H1 (cell line): ENCODE measurements around the gene ACAP1. TPM values are rescaled to one million over a fixed set of nuclear protein-coding genes. Genes with fewer than 3 reads are reported as not detected.

Experiments used
- CTCF ChIA-PET: fragments of 300-600 bp; sonication (Branson Sonifier 250); formaldehyde crosslinking; loops from one replicate; lab custom pipeline; 2021; ENCODE audit not compliant: partially characterized antibody; lab: Charles Lee
- POLR2A ChIA-PET: fragments of 300-600 bp; sonication (Branson Sonifier 250); formaldehyde crosslinking; loops from one replicate; lab custom pipeline; 2021; ENCODE audit warnings: inconsistent platforms; ENCODE audit not compliant: partially characterized antibody; lab: Charles Lee
- DNase-seq, 2 experiments: peaks; one replicate each; pipeline versions ENCODE4 v3.0.0 to v3.0.0-alpha.2; 2010 to 2022; ENCODE audit warnings: low spot score in 2 of 2, low read depth in 1 of 2, mixed read lengths in 1 of 2
- FAIRE-seq: peaks from 2 replicates; lab custom pipeline; 2011; peaks lifted over from hg19 to GRCh38; lab: Jason Lieb, UNC
- H2AFZ ChIP-seq: 2 replicates; pipeline ENCODE4 v1.8.1; 2012; ENCODE audit warnings: low read length, inconsistent platforms
- H2AK5ac ChIP-seq: 2 replicates; pipeline ENCODE4 v1.6.1; 2013; ENCODE audit warnings: low read depth, low read length
- H2BK120ac ChIP-seq: replicated peaks from 2 replicates; pipeline ENCODE3; 2013; ENCODE audit warnings: low read depth, low read length, inconsistent platforms
- H2BK12ac ChIP-seq: 2 replicates; pipeline ENCODE4 v1.6.1; 2013; ENCODE audit warnings: low read depth, low read length
- H2BK15ac ChIP-seq: 2 replicates; pipeline ENCODE4 v1.6.1; 2013; ENCODE audit warnings: low read length
- H2BK20ac ChIP-seq: 2 replicates; pipeline ENCODE4 v1.6.1; 2013; ENCODE audit warnings: low read length
- H2BK5ac ChIP-seq: 2 replicates; pipeline ENCODE4 v1.6.1; 2013; ENCODE audit warnings: low read depth, low read length
- H3K14ac ChIP-seq: 2 replicates; pipeline ENCODE4 v1.6.1; 2013; ENCODE audit warnings: inconsistent platforms; ENCODE audit not compliant: insufficient read length
- H3K18ac ChIP-seq: 2 replicates; pipeline ENCODE4 v1.6.1; 2013; ENCODE audit warnings: low read length; ENCODE audit errors: extremely low read depth
- H3K23ac ChIP-seq: 2 replicates; pipeline ENCODE4 v1.6.1; 2013; ENCODE audit warnings: inconsistent platforms; ENCODE audit not compliant: insufficient read length
- H3K23me2 ChIP-seq: 2 replicates; pipeline ENCODE4 v1.6.1; 2013; ENCODE audit warnings: low read depth, low read length
- H3K27ac ChIP-seq: 2 replicates; pipeline ENCODE4 v1.6.1; 2011; ENCODE audit warnings: low read depth, low read length, inconsistent platforms
- H3K27me3 ChIP-seq, 4 experiments: replicated peaks in 1 of 4; 1 replicate in 1 of 4; 2 replicates in 3 of 4; pipeline versions ENCODE4 v1.6.1 to v1.8.1; 2011 to 2013; ENCODE audit warnings: low read length in 3 of 4, mild to moderate bottlenecking in 3 of 4, inconsistent platforms in 2 of 4, mixed read lengths in 2 of 4, moderate library complexity in 1 of 4; ENCODE audit not compliant: control insufficient read depth in 3 of 4, insufficient read depth in 3 of 4; ENCODE audit errors: extremely low read depth in 1 of 4
- H3K36me3 ChIP-seq, 4 experiments: 2 replicates each; pipeline versions ENCODE4 v1.6.1 to v1.8.1; 2011 to 2013; ENCODE audit warnings: mild to moderate bottlenecking in 4 of 4, low read length in 3 of 4, moderate library complexity in 2 of 4, control low read depth in 1 of 4, inconsistent platforms in 1 of 4; ENCODE audit not compliant: insufficient read depth in 4 of 4, control insufficient read depth in 2 of 4
- H3K4ac ChIP-seq: replicated peaks from 2 replicates; pipeline ENCODE3; 2013; ENCODE audit warnings: low read length, low read depth, mixed read lengths, inconsistent platforms; ENCODE audit not compliant: insufficient read length
- H3K4me1 ChIP-seq, 4 experiments: replicated peaks in 1 of 4; 1 replicate in 1 of 4; 2 replicates in 3 of 4; pipeline versions ENCODE4 v1.6.1 to v1.8.1; 2011 to 2013; ENCODE audit warnings: low read length in 3 of 4, inconsistent platforms in 2 of 4, mixed read lengths in 1 of 4; ENCODE audit not compliant: insufficient read depth in 4 of 4, control insufficient read depth in 3 of 4
- H3K4me2 ChIP-seq, 2 experiments: 2 replicates each; pipeline versions ENCODE4 v1.6.1 to v1.8.1; 2011 to 2013; ENCODE audit warnings: low read depth in 2 of 2, low read length in 2 of 2, control low read depth in 1 of 2, inconsistent platforms in 1 of 2, mild to moderate bottlenecking in 1 of 2; ENCODE audit not compliant: insufficient read depth in 1 of 2
- H3K4me3 ChIP-seq, 4 experiments: fragments of 200-600, 300-600 bp in 1 of 4; sonication (generic), shearing (Covaris generic), sonication (Bioruptor Twin) in 1 of 4; 2 replicates each; pipeline versions ENCODE4 v1.5.1 to v1.8.1; 2011 to 2016; ENCODE audit warnings: low read length in 4 of 4, low read depth in 3 of 4, control low read depth in 2 of 4, inconsistent platforms in 2 of 4, mild to moderate bottlenecking in 2 of 4, mixed read lengths in 1 of 4, moderate library complexity in 1 of 4; ENCODE audit not compliant: insufficient read depth in 2 of 4; ENCODE audit errors: extremely low read depth in 1 of 4
- H3K56ac ChIP-seq: replicated peaks from 2 replicates; pipeline ENCODE3; 2013; ENCODE audit warnings: low read depth, mild to moderate bottlenecking, mixed read lengths, low read length, inconsistent platforms; ENCODE audit not compliant: insufficient read length
- H3K79me1 ChIP-seq: 2 replicates; pipeline ENCODE4 v1.6.1; 2013; ENCODE audit warnings: low read depth, low read length, control low read depth
- H3K79me2 ChIP-seq, 2 experiments: 2 replicates each; pipeline versions ENCODE4 v1.6.1 to v1.8.1; 2012 to 2013; ENCODE audit warnings: low read length in 2 of 2, mild to moderate bottlenecking in 2 of 2, inconsistent platforms in 1 of 2; ENCODE audit not compliant: insufficient read depth in 2 of 2, control insufficient read depth in 1 of 2
- H3K9ac ChIP-seq, 4 experiments: replicated peaks in 1 of 4; 1 replicate in 1 of 4; 2 replicates in 3 of 4; pipeline versions ENCODE4 v1.6.1 to v1.8.1; 2011 to 2013; ENCODE audit warnings: low read depth in 3 of 4, low read length in 3 of 4, control low read depth in 2 of 4, mild to moderate bottlenecking in 2 of 4, moderate library complexity in 2 of 4, inconsistent platforms in 1 of 4; ENCODE audit errors: extremely low read depth in 1 of 4
- H3K9me3 ChIP-seq, 2 experiments: 2 replicates each; pipeline versions ENCODE4 v1.6.1 to v1.8.1; 2012 to 2013; ENCODE audit warnings: mild to moderate bottlenecking in 2 of 2, moderate library complexity in 2 of 2, control low read depth in 1 of 2, inconsistent platforms in 1 of 2, low read depth in 1 of 2, low read length in 1 of 2, mixed read lengths in 1 of 2; ENCODE audit not compliant: insufficient read depth in 2 of 2
- H4K20me1 ChIP-seq, 2 experiments: replicated peaks in 1 of 2; 2 replicates each; pipeline versions ENCODE3 to v1.8.1; 2011 to 2013; ENCODE audit warnings: inconsistent platforms in 2 of 2, low read length in 2 of 2, mild to moderate bottlenecking in 1 of 2; ENCODE audit not compliant: insufficient read depth in 2 of 2, control insufficient read depth in 1 of 2
- H4K5ac ChIP-seq: 2 replicates; pipeline ENCODE4 v1.6.1; 2013; ENCODE audit warnings: low read length, low read depth, mixed read lengths, inconsistent platforms; ENCODE audit not compliant: insufficient read length
- H4K8ac ChIP-seq: 2 replicates; pipeline ENCODE4 v1.8.0; 2013; ENCODE audit warnings: mild to moderate bottlenecking, moderate library complexity, low read length, inconsistent platforms; ENCODE audit not compliant: insufficient read depth; ENCODE audit errors: extremely low read depth
- H4K91ac ChIP-seq: replicated peaks from 2 replicates; pipeline ENCODE3; 2013; ENCODE audit warnings: low read length, mixed read lengths, inconsistent platforms; ENCODE audit not compliant: insufficient read length
- ATF2 ChIP-seq: IDR thresholded peaks from 2 replicates; pipeline ENCODE4 v1.6.1; 2012; ENCODE audit warnings: low read length, inconsistent platforms
- CBX8 ChIP-seq: fragments of 300-800, 300-1000 bp; sonication (generic); IDR thresholded peaks from 2 replicates; pipeline ENCODE4 v1.7.1; 2016; ENCODE audit warnings: low read depth, low read length, borderline replicate concordance
- CTBP2 ChIP-seq: IDR thresholded peaks from 2 replicates; pipeline ENCODE4 v1.7.0; 2011; ENCODE audit warnings: borderline replicate concordance, mild to moderate bottlenecking, moderate library complexity, mixed read lengths, low read length; ENCODE audit not compliant: insufficient read depth, insufficient read length
- EZH2 ChIP-seq: fragments of 200-600 bp; sonication (generic); IDR thresholded peaks from 2 replicates; pipeline ENCODE4 v1.7.1; 2012; ENCODE audit warnings: low read depth, mild to moderate bottlenecking, moderate library complexity, low read length, inconsistent platforms; ENCODE audit not compliant: severe bottlenecking
- POLR2AphosphoS5 ChIP-seq: IDR thresholded peaks from 2 replicates; pipeline ENCODE4 v1.6.1; 2011; ENCODE audit warnings: low read depth, low read length
- YY1 ChIP-seq: IDR thresholded peaks from 2 replicates; pipeline ENCODE4 v1.6.1; 2011; ENCODE audit warnings: low read depth, mild to moderate bottlenecking, low read length
- WGBS, 2 experiments: shearing (Covaris generic) in 1 of 2; methylation state at CpG; one replicate each; pipeline versions ENCODE4 v1.1.6 to v1.1.7; 2013 to 2015; ENCODE audit warnings: low lambda C conversion rate in 2 of 2, mixed read lengths in 2 of 2, inconsistent platforms in 1 of 2, low coverage in 1 of 2, missing lambda C conversion rate in 1 of 2; ENCODE audit not compliant: insufficient replicate concordance in 2 of 2, insufficient coverage in 1 of 2, insufficient read length in 1 of 2; ENCODE audit errors: extremely low coverage in 1 of 2, missing lambda C conversion rate in 1 of 2; 5-methylcytosine and 5-hydroxymethylcytosine counted together
- polyA plus RNA-seq, 7 experiments: library from polyadenylated mRNA; depleted of rRNA in 3 of 7; stranded (reverse) in 5 of 7; unstranded in 2 of 7; fragments of >200 nt in 5 of 7; fragments of 200-250 nt in 2 of 7; gene quantifications; 1 replicate in 5 of 7; 2 replicates in 1 of 7; 4 replicates in 1 of 7; pipeline versions ENCODE4 v1.2.1 to v1.2.3, GENCODE V29; 2011 to 2013; ENCODE audit warnings: missing spikeins in 2 of 7, mixed read lengths in 2 of 7
- total RNA-seq: library from RNA; stranded (reverse); fragmentation: NEBNext Ultra II Directional; extraction: Animal tissue kit (Norgen Biotek cat#: 25700); gene quantifications from 2 replicates; pipeline ENCODE4 v1.2.1, GENCODE V29; 2021

Gene ACAP1
- total and polyA plus RNA-seq, 2 of the 8 experiments (the other 6 are each of a cell fraction or from before 2014, with no cell fraction given): 11.9 to 45.1 TPM

GRCh38 chr17:7355573-7355972 is 19.2 kb downstream of the ACAP1 start:
- FAIRE-seq: no peak

More at GRCh38 chr17:7355573-7355972, 19.2 kb downstream of the ACAP1 start:
- H2BK20ac ChIP-seq: no peak overlapping the region
- POLR2A ChIA-PET: interaction anchor here (0.9 to 2.2 kb wide), 13 partner anchors 12 to 147 kb away, joined by 3 to 10 read pairs (median 4); partner anchors contain the start of genes FGF11, NEURL4, POLR2A and SLC35G6
- no peak overlapping the region for H3K56ac ChIP-seq
- H3K9ac ChIP-seq: no peak overlapping the region
- no peak overlapping the region for H3K4me3 ChIP-seq
- H3K9me3 ChIP-seq: no peaks in the 10 kb centered on the region
- no peaks in the 10 kb centered on the region for H3K36me3 ChIP-seq
- H4K5ac ChIP-seq: no peak overlapping the region
- DNase-seq: no peak
- peaks cover 0 to 13% (median 4%) of the 10 kb centered on the region in 4 experiments; a peak in 5 of 7 replicates for H3K4me1 ChIP-seq
- H2BK15ac ChIP-seq: no peak overlapping the region; the same call in 1 of the 2 replicates
- no peaks in the 10 kb centered on the region for H3K79me1 ChIP-seq
- no peak overlapping the region for H4K8ac ChIP-seq
- no peaks in the 10 kb centered on the region for H3K79me2 ChIP-seq
- TF ChIP-seq CTBP2 (no peak), POLR2AphosphoS5 (no peak), YY1 (no peak), CBX8 (no peak), ATF2 (no peak), EZH2 (no peak)
- TF ChIP-seq, all 59 proteins: peak for 0
- Histone ChIP-seq H3K23ac (no peak overlapping the region), H3K18ac (no peak overlapping the region), H3K23me2 (peaks cover 9% of the 10 kb centered on the region; the same call in 1 of the 2 replicates), H2BK5ac (no peak overlapping the region), H4K20me1 (no peaks in the 10 kb centered on the region), H2AK5ac (0 out of 2 replicates have a peak overlapping the region, but pooled peaks have one; percentile 53), H2BK12ac (no peak overlapping the region; the same call in 1 of the 2 replicates), H2BK120ac (no peak overlapping the region), H3K4me2 (no peak overlapping the region), H2AFZ (no peak overlapping the region), H4K91ac (no peak overlapping the region), H3K4ac (no peak overlapping the region), H3K14ac (no peak overlapping the region), H3K27ac (no peak overlapping the region), H3K27me3 (no peaks in the 10 kb centered on the region)
- CTCF ChIA-PET: interaction anchor here (0.6 to 6.5 kb wide), 35 partner anchors 11 to 205 kb away, joined by 3 to 56 read pairs (median 7); partner anchors contain the start of genes ACAP1, CHRNB1, NEURL4 and PLSCR3
- 77% methylated on average over 3 of the region's 8 CpGs; no CpG with 5 or more reads in 1 of the 2 experiments for WGBS, 2 experiments
